Right renal cortex interstitium (tissue), 3 donors: ENCODE data around the gene CCR8. TPM values are rescaled to one million over a fixed set of nuclear protein-coding genes. Genes with fewer than 3 reads are reported as not detected.
"Not testable (repeated sequence)": the region's sequence is repeated elsewhere in the genome, so short reads cannot be mapped to it uniquely, and the experiment has no call there.

Experiments
- DNase-seq, 3 donors: peaks; one replicate each; pipeline ENCODE4 v3.0.0-alpha.2; 2013; ENCODE audit warnings: low read depth in 3 of 3, low spot score in 2 of 3
- polyA plus RNA-seq, 3 donors: library from polyadenylated mRNA; unstranded; fragments of 120-200 nt; gene quantifications; one replicate each; pipeline ENCODE4 v1.2.1, GENCODE V29; 2013; ENCODE audit not compliant: insufficient read length in 3 of 3

CCR8 gene
- polyA plus RNA-seq, 3 donors, result not detected

GRCh38 chr3:39313289-39313688 lies 16.2 kb upstream of the CCR8 start:
- no peak for DNase-seq

- DNase-seq, result no peak
Observed at GRCh38 chr3:39315420-39315819, 14.1 kb upstream of the CCR8 start.

GRCh38 chr3:39317571-39318169 lies 11.8 kb upstream of the CCR8 start:
- DNase-seq, result no peak

GRCh38 chr3:39318301-39318700 lies 11.2 kb upstream of the CCR8 start:
- no peak for DNase-seq

GRCh38 chr3:39319249-39319648 lies 10.3 kb upstream of the CCR8 start:
- no peak for DNase-seq

GRCh38 chr3:39321574-39321983 lies 7.9 kb upstream of the CCR8 start:
- DNase-seq, result not testable (repeated sequence)

GRCh38 chr3:39322209-39322715 lies 7.2 kb upstream of the CCR8 start:
- not testable (repeated sequence) for DNase-seq

GRCh38 chr3:39322936-39323335 lies 6.6 kb upstream of the CCR8 start:
- no peak for DNase-seq

GRCh38 chr3:39323494-39323893 lies 6.0 kb upstream of the CCR8 start:
- DNase-seq, result no peak

GRCh38 chr3:39325236-39325635 lies 4.3 kb upstream of the CCR8 start:
- DNase-seq, result no peak

GRCh38 chr3:39327053-39327745 lies 2.3 kb upstream of the CCR8 start:
- no peak for DNase-seq

- no peak for DNase-seq
Observed at GRCh38 chr3:39327746-39328349, 1.7 kb upstream of the CCR8 start.

- DNase-seq, result no peak
Observed at GRCh38 chr3:39330824-39331223, 1.3 kb downstream of the CCR8 start.

GRCh38 chr3:39332525-39332924 lies 3.0 kb downstream of the CCR8 start:
- no peak for DNase-seq

GRCh38 chr3:39333607-39334006 lies 4.1 kb downstream of the CCR8 start:
- no peak for DNase-seq

- no peak for DNase-seq
Observed at GRCh38 chr3:39334205-39334604, 4.7 kb downstream of the CCR8 start.

GRCh38 chr3:39338201-39338600 lies 8.7 kb downstream of the CCR8 start:
- no peak for DNase-seq

GRCh38 chr3:39339086-39339485 lies 9.6 kb downstream of the CCR8 start:
- no peak for DNase-seq

GRCh38 chr3:39343076-39343717 lies 13.7 kb downstream of the CCR8 start:
- no peak for DNase-seq

GRCh38 chr3:39343760-39344159 lies 14.3 kb downstream of the CCR8 start:
- DNase-seq, result no peak

- no peak for DNase-seq
Observed at GRCh38 chr3:39344746-39345344, 15.3 kb downstream of the CCR8 start.
